ENCODE results near the gene SHISA5.

GRCh38 chr3:48446425-48447193, 57.4 kb downstream of the SHISA5 start, which contains the start of gene ATRIP:
- no peak for TF ChIP-seq EZH2 (IDR thresholded peaks at IDR 0.05)
- TF ChIP-seq POLR2AphosphoS5 (IDR thresholded peaks at IDR 0.05; ENCODE audit: borderline replicate concordance, low read depth, low read length): peak; percentile 86
- no peak for TF ChIP-seq FOXP2 (optimal IDR thresholded peaks at IDR 0.05; ENCODE audit: control extremely low read depth, extremely low read length, insufficient read depth)

Measured in SK-N-MC (cell line).